ENCODE results near the gene VEPH1. TPM values are rescaled to one million over a fixed set of nuclear protein-coding genes. Genes with fewer than 3 reads are reported as not detected.

VEPH1 gene
- polyA plus RNA-seq, 1 of the 3 experiments (the other 2 are of a cell fraction), result 6.0 TPM

- TF ChIP-seq, protein P1, sequence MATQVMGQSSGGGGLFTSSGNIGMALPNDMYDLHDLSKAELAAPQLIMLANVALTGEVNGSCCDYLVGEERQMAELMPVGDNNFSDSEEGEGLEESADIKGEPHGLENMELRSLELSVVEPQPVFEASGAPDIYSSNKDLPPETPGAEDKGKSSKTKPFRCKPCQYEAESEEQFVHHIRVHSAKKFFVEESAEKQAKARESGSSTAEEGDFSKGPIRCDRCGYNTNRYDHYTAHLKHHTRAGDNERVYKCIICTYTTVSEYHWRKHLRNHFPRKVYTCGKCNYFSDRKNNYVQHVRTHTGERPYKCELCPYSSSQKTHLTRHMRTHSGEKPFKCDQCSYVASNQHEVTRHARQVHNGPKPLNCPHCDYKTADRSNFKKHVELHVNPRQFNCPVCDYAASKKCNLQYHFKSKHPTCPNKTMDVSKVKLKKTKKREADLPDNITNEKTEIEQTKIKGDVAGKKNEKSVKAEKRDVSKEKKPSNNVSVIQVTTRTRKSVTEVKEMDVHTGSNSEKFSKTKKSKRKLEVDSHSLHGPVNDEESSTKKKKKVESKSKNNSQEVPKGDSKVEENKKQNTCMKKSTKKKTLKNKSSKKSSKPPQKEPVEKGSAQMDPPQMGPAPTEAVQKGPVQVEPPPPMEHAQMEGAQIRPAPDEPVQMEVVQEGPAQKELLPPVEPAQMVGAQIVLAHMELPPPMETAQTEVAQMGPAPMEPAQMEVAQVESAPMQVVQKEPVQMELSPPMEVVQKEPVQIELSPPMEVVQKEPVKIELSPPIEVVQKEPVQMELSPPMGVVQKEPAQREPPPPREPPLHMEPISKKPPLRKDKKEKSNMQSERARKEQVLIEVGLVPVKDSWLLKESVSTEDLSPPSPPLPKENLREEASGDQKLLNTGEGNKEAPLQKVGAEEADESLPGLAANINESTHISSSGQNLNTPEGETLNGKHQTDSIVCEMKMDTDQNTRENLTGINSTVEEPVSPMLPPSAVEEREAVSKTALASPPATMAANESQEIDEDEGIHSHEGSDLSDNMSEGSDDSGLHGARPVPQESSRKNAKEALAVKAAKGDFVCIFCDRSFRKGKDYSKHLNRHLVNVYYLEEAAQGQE (IDR thresholded peaks at IDR 0.05; ENCODE audit: low read depth, low read length), result no peak
- TF ChIP-seq FOXJ3 (CRISPR knock-in tag; IDR thresholded peaks at IDR 0.05) (no peak), GATA2 (CRISPR knock-in tag; IDR thresholded peaks at IDR 0.05) (no peak), YY1 (IDR thresholded peaks at IDR 0.05; ENCODE audit: low read depth) (no peak), TCF12 (IDR thresholded peaks at IDR 0.05) (no peak), MAX (IDR thresholded peaks at IDR 0.05; ENCODE audit: low read depth) (no peak), EP300 (IDR thresholded peaks at IDR 0.05; ENCODE audit: borderline replicate concordance in 1 of 2, low read depth in 1 of 2, low read length in 1 of 2) (no peak), SMC3 (IDR thresholded peaks at IDR 0.05; ENCODE audit: low read depth, low read length) (no peak), CHD2 (IDR thresholded peaks at IDR 0.05; ENCODE audit: low read length, partially characterized antibody) (no peak), RAD21 (IDR thresholded peaks at IDR 0.05; ENCODE audit: low read length) (no peak), NFIC (IDR thresholded peaks at IDR 0.05; ENCODE audit: borderline replicate concordance) (no peak), TAF1 (IDR thresholded peaks at IDR 0.05; ENCODE audit: borderline replicate concordance, low read depth, low read length) (no peak)
These were observed 96.8 kb downstream of the VEPH1 start (continued) for GRCh38 chr3:157406394-157406793.

DNA sequence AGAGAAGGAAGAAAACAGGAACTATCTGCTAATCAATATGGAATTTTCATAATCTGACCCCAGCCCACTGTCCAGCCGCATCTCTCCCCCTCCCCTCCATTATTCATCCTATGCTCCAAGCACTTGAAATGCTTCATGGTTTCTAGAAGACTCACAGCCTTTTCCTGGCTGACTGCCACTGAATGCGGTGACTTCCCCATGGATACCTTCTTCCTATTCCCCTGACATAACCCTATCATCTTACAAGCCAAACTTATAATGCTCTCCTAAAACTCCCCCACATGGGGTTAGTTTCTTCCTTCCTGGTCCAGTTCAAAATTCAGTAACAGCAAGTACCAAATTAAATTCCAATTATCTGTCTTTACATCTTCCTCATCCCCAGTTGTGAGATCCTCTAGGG is 97.8 kb downstream of the VEPH1 start:
- no peaks in the 10 kb centered on the region for H3K79me2 ChIP-seq (ENCODE audit: insufficient read depth)
- H3K4me2 ChIP-seq, result no peak overlapping the region
- H3K27me3 ChIP-seq (ENCODE audit: insufficient read depth), result no peaks in the 10 kb centered on the region
- no peaks in the 10 kb centered on the region for H3K4me1 ChIP-seq (ENCODE audit: control insufficient read depth in 1 of 2, insufficient read depth in 2 of 2, low read depth in 1 of 2, low read length in 1 of 2)
- DNase-seq, result no peak
- H3K36me3 ChIP-seq (replicated peaks in 1 of 2; ENCODE audit: control insufficient read depth in 1 of 2, insufficient read depth in 2 of 2, low read length in 1 of 2), result no peaks in the 10 kb centered on the region
- 55% methylated on average over 2 of the region's 2 CpGs for WGBS (ENCODE audit: low lambda C conversion rate)
- no peaks in the 10 kb centered on the region for H4K20me1 ChIP-seq (ENCODE audit: insufficient read depth)
- TF ChIP-seq SMC3 (IDR thresholded peaks at IDR 0.05; ENCODE audit: low read depth, low read length) (no peak), NFIC (IDR thresholded peaks at IDR 0.05; ENCODE audit: borderline replicate concordance) (peak; percentile 48; the same call in 1 of the 2 replicates)
- POLR2A ChIA-PET, result no interaction called here
- no peaks in the 10 kb centered on the region for H3K9me2 ChIP-seq
- H3F3A ChIP-seq (replicated peaks; ENCODE audit: insufficient read depth), result no peaks in the 10 kb centered on the region
- CTCF ChIA-PET, result no interaction called here
- H2AFZ ChIP-seq (ENCODE audit: low read depth), result no peak overlapping the region
- H3K4me3 ChIP-seq (ENCODE audit: low read depth in 2 of 2, low read length in 1 of 2), result no peak overlapping the region
- H3K9ac ChIP-seq, result no peak overlapping the region
- no peak overlapping the region for H3K27ac ChIP-seq (ENCODE audit: low read depth in 2 of 2, low read length in 1 of 2)
- H3K9me3 ChIP-seq, result no peaks in the 10 kb centered on the region

DNA sequence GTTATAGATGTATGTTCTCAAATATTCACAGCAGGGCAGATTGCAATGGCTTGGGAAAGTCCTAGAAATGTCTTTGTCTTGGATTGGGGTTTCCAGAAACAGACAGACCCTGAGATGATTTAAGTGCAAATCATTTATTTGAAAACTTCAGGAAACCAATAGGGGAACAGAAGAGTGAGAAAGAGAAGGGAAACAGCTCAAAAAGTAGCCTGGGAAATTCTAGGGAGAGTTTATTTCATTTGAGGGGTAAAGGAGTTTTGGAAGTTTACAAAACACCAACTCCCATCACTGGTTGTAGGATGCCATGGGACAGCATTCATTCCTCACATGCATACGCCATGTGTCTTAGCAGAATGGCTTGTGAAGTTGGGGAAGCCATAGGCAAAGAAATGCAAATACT is 98.8 kb downstream of the VEPH1 start:
- H3K9me3 ChIP-seq, result no peaks in the 10 kb centered on the region
- H3K27ac ChIP-seq (ENCODE audit: low read depth in 2 of 2, low read length in 1 of 2), result no peak overlapping the region
- H3K27me3 ChIP-seq (ENCODE audit: insufficient read depth), result no peaks in the 10 kb centered on the region
- H3K79me2 ChIP-seq (ENCODE audit: insufficient read depth), result no peaks in the 10 kb centered on the region
- POLR2A ChIA-PET, result no interaction called here
- no peak overlapping the region for H2AFZ ChIP-seq (ENCODE audit: low read depth)
- no peak overlapping the region for H3K4me3 ChIP-seq (ENCODE audit: low read depth in 2 of 2, low read length in 1 of 2)
- H3F3A ChIP-seq (replicated peaks; ENCODE audit: insufficient read depth), result no peaks in the 10 kb centered on the region
- CTCF ChIA-PET, result interaction anchor here (0.9 kb wide), 1 partner anchor 18 kb away, joined by 3 read pairs; no protein-coding TSS in a partner anchor
- no peaks in the 10 kb centered on the region for H3K36me3 ChIP-seq (replicated peaks in 1 of 2; ENCODE audit: control insufficient read depth in 1 of 2, insufficient read depth in 2 of 2, low read length in 1 of 2)
- H3K9me2 ChIP-seq, result no peaks in the 10 kb centered on the region
- no peaks in the 10 kb centered on the region for H4K20me1 ChIP-seq (ENCODE audit: insufficient read depth)
- no peaks in the 10 kb centered on the region for H3K4me1 ChIP-seq (ENCODE audit: control insufficient read depth in 1 of 2, insufficient read depth in 2 of 2, low read depth in 1 of 2, low read length in 1 of 2)
- WGBS (ENCODE audit: low lambda C conversion rate), result 85% methylated on average over 1 of the region's 1 CpG
- no peak overlapping the region for H3K4me2 ChIP-seq
- no peak overlapping the region for H3K9ac ChIP-seq
- DNase-seq, result no peak
- TF ChIP-seq, protein P2, sequence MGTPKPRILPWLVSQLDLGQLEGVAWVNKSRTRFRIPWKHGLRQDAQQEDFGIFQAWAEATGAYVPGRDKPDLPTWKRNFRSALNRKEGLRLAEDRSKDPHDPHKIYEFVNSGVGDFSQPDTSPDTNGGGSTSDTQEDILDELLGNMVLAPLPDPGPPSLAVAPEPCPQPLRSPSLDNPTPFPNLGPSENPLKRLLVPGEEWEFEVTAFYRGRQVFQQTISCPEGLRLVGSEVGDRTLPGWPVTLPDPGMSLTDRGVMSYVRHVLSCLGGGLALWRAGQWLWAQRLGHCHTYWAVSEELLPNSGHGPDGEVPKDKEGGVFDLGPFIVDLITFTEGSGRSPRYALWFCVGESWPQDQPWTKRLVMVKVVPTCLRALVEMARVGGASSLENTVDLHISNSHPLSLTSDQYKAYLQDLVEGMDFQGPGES (IDR thresholded peaks at IDR 0.05; ENCODE audit: low read depth, low read length), result no peak
- TF ChIP-seq GABPA (IDR thresholded peaks at IDR 0.05; ENCODE audit: low read depth) (no peak), RFX5 (IDR thresholded peaks at IDR 0.05; ENCODE audit: low read length) (no peak), ELF1 (IDR thresholded peaks at IDR 0.05) (no peak), SMC3 (IDR thresholded peaks at IDR 0.05; ENCODE audit: low read depth, low read length) (no peak), EZH2phosphoT487 (IDR thresholded peaks at IDR 0.05; ENCODE audit: borderline replicate concordance, low read depth) (no peak), FOXM1 (IDR thresholded peaks at IDR 0.05; ENCODE audit: low read depth) (no peak), POLR2AphosphoS5 (IDR thresholded peaks at IDR 0.05; ENCODE audit: low read depth, low read length) (no peak), TCF12 (IDR thresholded peaks at IDR 0.05) (no peak)
- TF ChIP-seq, protein P1 (IDR thresholded peaks at IDR 0.05; ENCODE audit: low read depth, low read length), result no peak

All from SK-N-SH (cell line).